Right lobe of liver (tissue), 6 donors: ENCODE data around the gene CCDC182. TPM values are rescaled to one million over a fixed set of nuclear protein-coding genes. Genes with fewer than 3 reads are reported as not detected.

ENCODE experiments used
- ATAC-seq, 4 donors: fragments of 200-7000 bp; cut with Tn5 transposase; one replicate each; pipeline ENCODE4 v1.9.1; 2020; ENCODE audit warnings: mild to moderate bottlenecking in 4 of 4, moderate library complexity in 4 of 4
- DNase-seq, 3 donors: peaks; one replicate each; pipeline ENCODE4 v3.0.0-alpha.2; 2020
- H3K27ac ChIP-seq, 3 donors: fragments of 200-600 bp; one replicate each; pipeline ENCODE4 v1.8.0; 2022
- H3K27me3 ChIP-seq, 2 donors: fragments of 200-600 bp; one replicate each; pipeline ENCODE4 v1.8.0; 2022
- H3K36me3 ChIP-seq, 4 donors: fragments of 200-600 bp; sonication (generic) in 1 of 4; one replicate each; pipeline versions ENCODE4 v1.5.1 to v1.8.0; 2017 to 2022; ENCODE audit warnings: control low read depth in 1 of 4
- H3K4me1 ChIP-seq, 4 donors: fragments of 200-600 bp; sonication (generic) in 1 of 4; one replicate each; pipeline versions ENCODE4 v1.5.1 to v1.8.0; 2017 to 2022; ENCODE audit warnings: control low read depth in 1 of 4
- H3K4me3 ChIP-seq, 3 donors: fragments of 200-600 bp; one replicate each; pipeline ENCODE4 v1.8.0; 2022
- H3K9me3 ChIP-seq, 4 donors: fragments of 200-600 bp; sonication (generic) in 1 of 4; one replicate each; pipeline versions ENCODE4 v1.5.1 to v1.8.0; 2017 to 2022; ENCODE audit warnings: control low read depth in 1 of 4
- CTCF ChIP-seq, 4 donors: fragments of 200-600 bp in 3 of 4; fragments of 450-650 bp in 1 of 4; IDR thresholded peaks; one replicate each; pipeline versions ENCODE4 v1.5.1 to v1.8.0; 2016 to 2022; ENCODE audit warnings: antibody characterized with exemption in 4 of 4, mild to moderate bottlenecking in 2 of 4
- POLR2A ChIP-seq: fragments of 450-650 bp; IDR thresholded peaks from one replicate; pipeline ENCODE4 v1.6.1; 2017; ENCODE audit warnings: antibody characterized with exemption, mild to moderate bottlenecking
- WGBS: methylation state at CpG from one replicate; pipeline ENCODE4 v1.1.6; 2018; ENCODE audit warnings: low coverage, low lambda C conversion rate; ENCODE audit not compliant: insufficient coverage; ENCODE audit errors: missing lambda C conversion rate; 5-methylcytosine and 5-hydroxymethylcytosine counted together
- intact Hi-C, 2 donors: fragments of 100-400 bp; cut with DNase I; formaldehyde crosslinking; loops; one replicate each; pipeline versions ENCODE4 v1.11.2 to v1.14.1; 2022
- total RNA-seq, 6 experiments: library from RNA; depleted of rRNA in 2 of 6; stranded (reverse); fragments of >200 nt in 2 of 6; fragmentation: NEBNext Ultra II Directional in 3 of 6; extraction: Animal tissue kit (Norgen Biotek cat#: 25700) in 3 of 6; gene quantifications; one replicate each; pipeline versions ENCODE4 v1.1.0 to v1.2.4, GENCODE V29; 2016 to 2023
- donor health status: DM: no; HTN: yes; CAD: no.
- donor health status: DM: no; HTN: no; CAD: no.
- donor health status: DM: no; HTN: no; CAD: no.
- donor health status: DM: no; HTN: yes; CAD: no.
- donor health status: DM: no; HTN: yes; CAD: no.

CCDC182 gene
- total RNA-seq, 6 experiments from 2014 or later: not detected

- Histone ChIP-seq H3K27ac (no peak overlapping the region), H3K27me3 (no peaks in the 10 kb centered on the region), H3K36me3 (no peaks in the 10 kb centered on the region), H3K4me1 (peaks cover 0 to 6% (median 0%) of the 10 kb centered on the region in 4 donors), H3K9me3 (no peaks in the 10 kb centered on the region), H3K4me3 (no peak overlapping the region)
- intact Hi-C loops: no loop called here
- ATAC-seq (peak in 1 of 4 donors; percentile 5), DNase-seq (no peak)
- 53% methylated on average over 8 of the region's 11 CpGs for WGBS
- TF ChIP-seq CTCF (IDR thresholded peaks at IDR 0.05) (no peak), POLR2A (no peak)
These were observed 36.4 kb upstream of the CCDC182 start for GRCh38 chr17:57781386-57782061.

GRCh38 chr17:57779706-57780105 lies 34.6 kb upstream of the CCDC182 start:
- 51% methylated on average over 2 of the region's 2 CpGs for WGBS
- Histone ChIP-seq H3K4me1 (peaks cover 0 to 6% (median 0%) of the 10 kb centered on the region in 4 donors), H3K27me3 (no peaks in the 10 kb centered on the region), H3K27ac (no peak overlapping the region), H3K36me3 (no peaks in the 10 kb centered on the region), H3K9me3 (no peaks in the 10 kb centered on the region), H3K4me3 (no peak overlapping the region)
- TF ChIP-seq POLR2A (no peak), CTCF (IDR thresholded peaks at IDR 0.05) (no peak)
- DNase-seq: no peak
- ATAC-seq: no peak
- intact Hi-C loops: no loop called here

- Histone ChIP-seq H3K36me3 (no peaks in the 10 kb centered on the region), H3K4me1 (peaks cover 0 to 4% (median 0%) of the 10 kb centered on the region in 4 donors), H3K27ac (no peak overlapping the region), H3K9me3 (no peaks in the 10 kb centered on the region), H3K27me3 (no peaks in the 10 kb centered on the region), H3K4me3 (no peak overlapping the region)
- 69% methylated on average over 6 of the region's 6 CpGs for WGBS
- ATAC-seq (no peak), DNase-seq (no peak)
- TF ChIP-seq POLR2A: no peak
- TF ChIP-seq CTCF (IDR thresholded peaks at IDR 0.05): no peak
- intact Hi-C loops: no loop called here
These were observed 33.2 kb upstream of the CCDC182 start for GRCh38 chr17:57778306-57778705.

- Histone ChIP-seq H3K27ac (no peak overlapping the region), H3K9me3 (no peaks in the 10 kb centered on the region), H3K4me1 (no peaks in the 10 kb centered on the region), H3K36me3 (no peaks in the 10 kb centered on the region), H3K27me3 (no peaks in the 10 kb centered on the region), H3K4me3 (no peak overlapping the region)
- ATAC-seq (no peak), DNase-seq (no peak)
- TF ChIP-seq CTCF (IDR thresholded peaks at IDR 0.05): no peak
- TF ChIP-seq POLR2A: no peak
- intact Hi-C loops: no loop called here
- 56% methylated on average over 2 of the region's 12 CpGs for WGBS
These were observed 31.3 kb upstream of the CCDC182 start for GRCh38 chr17:57776366-57776765.
